Superior temporal gyrus (tissue), 1 donor: ENCODE results near the gene PTPRM.

Experiments used
- DNase-seq: peaks from one replicate; pipeline ENCODE4 v3.0.0-alpha.2; 2016; ENCODE audit errors: extremely low spot score

The PTPRM gene

GRCh38 chr18:8283891-8284585 lies 716.9 kb downstream of the PTPRM start:
- DNase-seq = no peak

GRCh38 chr18:8286303-8286702 lies 719.2 kb downstream of the PTPRM start:
- DNase-seq = no peak

- no peak for DNase-seq
Measured at GRCh38 chr18:8287196-8287885, 720.2 kb downstream of the PTPRM start.

GRCh38 chr18:8288472-8289195 lies 721.5 kb downstream of the PTPRM start:
- DNase-seq = no peak

GRCh38 chr18:8290435-8290834 lies 723.3 kb downstream of the PTPRM start:
- DNase-seq = no peak

- DNase-seq = no peak
Measured at GRCh38 chr18:8290913-8291312, 723.8 kb downstream of the PTPRM start.

GRCh38 chr18:8293184-8293583 lies 726.1 kb downstream of the PTPRM start:
- no peak for DNase-seq

- no peak for DNase-seq
Measured at GRCh38 chr18:8296886-8297616, 729.9 kb downstream of the PTPRM start.

- DNase-seq = no peak
Measured at GRCh38 chr18:8298186-8298585, 731.1 kb downstream of the PTPRM start.

GRCh38 chr18:8299054-8299980 lies 732.2 kb downstream of the PTPRM start:
- DNase-seq = no peak

GRCh38 chr18:8300751-8301410 lies 733.8 kb downstream of the PTPRM start:
- no peak for DNase-seq

GRCh38 chr18:8301427-8302172 lies 734.5 kb downstream of the PTPRM start:
- DNase-seq = no peak

GRCh38 chr18:8303151-8303755 lies 736.1 kb downstream of the PTPRM start:
- DNase-seq = no peak

GRCh38 chr18:8307960-8308359 lies 740.8 kb downstream of the PTPRM start:
- DNase-seq = no peak

GRCh38 chr18:8313043-8313442 lies 745.9 kb downstream of the PTPRM start:
- DNase-seq = no peak

- DNase-seq = no peak
Measured at GRCh38 chr18:8314124-8314523, 747.0 kb downstream of the PTPRM start.

- no peak for DNase-seq
Measured at GRCh38 chr18:8319798-8320489, 752.8 kb downstream of the PTPRM start.

- no peak for DNase-seq
Measured at GRCh38 chr18:8322486-8322885, 755.4 kb downstream of the PTPRM start.
